Measurements from ENCODE around the gene HYLS1. TPM values are rescaled to one million over a fixed set of nuclear protein-coding genes. Genes with fewer than 3 reads are reported as not detected.

Gene HYLS1
- total and polyA plus RNA-seq, 10 of the 15 experiments (the other 5 are each of a cell fraction or from before 2014, with no cell fraction given), result 11.7 to 35.1 (median 17.6) TPM

DNA sequence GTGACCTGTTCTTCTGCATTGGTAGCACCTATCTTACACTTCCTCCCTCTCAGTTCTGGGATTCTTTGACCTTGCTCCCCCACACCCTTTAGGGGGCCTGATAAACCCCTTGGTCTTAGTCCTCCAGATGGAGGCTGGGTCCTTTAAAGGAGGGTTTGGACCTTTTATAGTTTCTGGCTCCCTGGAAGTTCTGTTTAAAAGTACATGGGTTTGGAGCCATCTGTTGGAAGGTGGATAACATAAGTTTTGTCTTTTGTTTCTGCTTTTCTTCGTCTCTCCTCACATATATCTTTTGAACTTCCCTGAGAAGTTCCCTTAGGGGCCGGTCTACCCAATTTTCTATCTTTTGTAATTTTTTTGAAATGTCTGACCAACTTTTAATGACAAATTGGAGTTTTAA lies 17.9 kb upstream of the HYLS1 start (continued):
- TF ChIP-seq EGR1 (IDR thresholded peaks at IDR 0.05; ENCODE audit: borderline replicate concordance in 1 of 2, low read depth in 2 of 2, low read length in 2 of 2) (no peak), MXI1 (IDR thresholded peaks at IDR 0.05; ENCODE audit: low read depth, low read length) (no peak), NFYA (IDR thresholded peaks at IDR 0.05; ENCODE audit: borderline replicate concordance, low read depth, low read length) (no peak), SUPT20H (IDR thresholded peaks at IDR 0.05; ENCODE audit: borderline replicate concordance, control insufficient read depth, low read depth, low read length) (no peak), ZNF24 (IDR thresholded peaks at IDR 0.05) (no peak)
- TF ChIP-seq, protein P1, sequence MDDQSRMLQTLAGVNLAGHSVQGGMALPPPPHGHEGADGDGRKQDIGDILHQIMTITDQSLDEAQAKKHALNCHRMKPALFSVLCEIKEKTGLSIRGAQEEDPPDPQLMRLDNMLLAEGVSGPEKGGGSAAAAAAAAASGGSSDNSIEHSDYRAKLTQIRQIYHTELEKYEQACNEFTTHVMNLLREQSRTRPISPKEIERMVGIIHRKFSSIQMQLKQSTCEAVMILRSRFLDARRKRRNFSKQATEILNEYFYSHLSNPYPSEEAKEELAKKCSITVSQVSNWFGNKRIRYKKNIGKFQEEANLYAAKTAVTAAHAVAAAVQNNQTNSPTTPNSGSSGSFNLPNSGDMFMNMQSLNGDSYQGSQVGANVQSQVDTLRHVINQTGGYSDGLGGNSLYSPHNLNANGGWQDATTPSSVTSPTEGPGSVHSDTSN (IDR thresholded peaks at IDR 0.05; ENCODE audit: insufficient replicate concordance, low read depth, low read length), result no peak
- TF ChIP-seq, protein P2, sequence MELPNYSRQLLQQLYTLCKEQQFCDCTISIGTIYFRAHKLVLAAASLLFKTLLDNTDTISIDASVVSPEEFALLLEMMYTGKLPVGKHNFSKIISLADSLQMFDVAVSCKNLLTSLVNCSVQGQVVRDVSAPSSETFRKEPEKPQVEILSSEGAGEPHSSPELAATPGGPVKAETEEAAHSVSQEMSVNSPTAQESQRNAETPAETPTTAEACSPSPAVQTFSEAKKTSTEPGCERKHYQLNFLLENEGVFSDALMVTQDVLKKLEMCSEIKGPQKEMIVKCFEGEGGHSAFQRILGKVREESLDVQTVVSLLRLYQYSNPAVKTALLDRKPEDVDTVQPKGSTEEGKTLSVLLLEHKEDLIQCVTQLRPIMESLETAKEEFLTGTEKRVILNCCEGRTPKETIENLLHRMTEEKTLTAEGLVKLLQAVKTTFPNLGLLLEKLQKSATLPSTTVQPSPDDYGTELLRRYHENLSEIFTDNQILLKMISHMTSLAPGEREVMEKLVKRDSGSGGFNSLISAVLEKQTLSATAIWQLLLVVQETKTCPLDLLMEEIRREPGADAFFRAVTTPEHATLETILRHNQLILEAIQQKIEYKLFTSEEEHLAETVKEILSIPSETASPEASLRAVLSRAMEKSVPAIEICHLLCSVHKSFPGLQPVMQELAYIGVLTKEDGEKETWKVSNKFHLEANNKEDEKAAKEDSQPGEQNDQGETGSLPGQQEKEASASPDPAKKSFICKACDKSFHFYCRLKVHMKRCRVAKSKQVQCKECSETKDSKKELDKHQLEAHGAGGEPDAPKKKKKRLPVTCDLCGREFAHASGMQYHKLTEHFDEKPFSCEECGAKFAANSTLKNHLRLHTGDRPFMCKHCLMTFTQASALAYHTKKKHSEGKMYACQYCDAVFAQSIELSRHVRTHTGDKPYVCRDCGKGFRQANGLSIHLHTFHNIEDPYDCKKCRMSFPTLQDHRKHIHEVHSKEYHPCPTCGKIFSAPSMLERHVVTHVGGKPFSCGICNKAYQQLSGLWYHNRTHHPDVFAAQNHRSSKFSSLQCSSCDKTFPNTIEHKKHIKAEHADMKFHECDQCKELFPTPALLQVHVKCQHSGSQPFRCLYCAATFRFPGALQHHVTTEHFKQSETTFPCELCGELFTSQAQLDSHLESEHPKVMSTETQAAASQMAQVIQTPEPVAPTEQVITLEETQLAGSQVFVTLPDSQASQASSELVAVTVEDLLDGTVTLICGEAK (IDR thresholded peaks at IDR 0.05; ENCODE audit: borderline replicate concordance), result no peak
